Measurements from ENCODE around the gene HOXB4.

HOXB4 gene

DNA sequence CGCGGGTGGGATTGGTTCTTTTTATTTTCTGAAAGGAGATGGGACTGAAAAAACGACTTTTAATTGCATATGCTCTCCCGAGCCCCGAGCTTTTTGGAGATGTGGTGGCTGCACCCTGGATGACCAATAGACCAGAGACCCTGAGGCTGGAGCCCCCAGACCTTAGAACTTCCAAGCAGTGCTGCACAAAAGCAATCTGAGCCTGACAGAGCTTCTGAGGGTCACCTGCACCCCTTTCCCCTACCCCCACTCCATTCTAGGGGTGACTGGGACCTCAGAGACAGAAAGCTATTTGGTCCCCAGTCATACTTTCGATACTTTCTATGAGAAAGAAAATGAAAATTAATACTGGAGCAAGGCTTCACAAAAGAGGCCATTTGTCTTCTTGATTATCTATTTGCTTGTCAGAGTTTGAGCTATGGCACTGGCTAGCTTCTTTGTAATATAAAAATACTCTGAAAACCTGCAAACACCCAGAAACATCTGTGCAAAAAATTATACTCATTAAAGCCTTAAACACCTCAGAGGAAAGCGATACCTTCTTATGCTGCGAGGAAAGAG is 3.6 kb downstream of the HOXB4 start:
- DNase-seq (ENCODE audit: low read depth, low spot score) = no peak

DNA sequence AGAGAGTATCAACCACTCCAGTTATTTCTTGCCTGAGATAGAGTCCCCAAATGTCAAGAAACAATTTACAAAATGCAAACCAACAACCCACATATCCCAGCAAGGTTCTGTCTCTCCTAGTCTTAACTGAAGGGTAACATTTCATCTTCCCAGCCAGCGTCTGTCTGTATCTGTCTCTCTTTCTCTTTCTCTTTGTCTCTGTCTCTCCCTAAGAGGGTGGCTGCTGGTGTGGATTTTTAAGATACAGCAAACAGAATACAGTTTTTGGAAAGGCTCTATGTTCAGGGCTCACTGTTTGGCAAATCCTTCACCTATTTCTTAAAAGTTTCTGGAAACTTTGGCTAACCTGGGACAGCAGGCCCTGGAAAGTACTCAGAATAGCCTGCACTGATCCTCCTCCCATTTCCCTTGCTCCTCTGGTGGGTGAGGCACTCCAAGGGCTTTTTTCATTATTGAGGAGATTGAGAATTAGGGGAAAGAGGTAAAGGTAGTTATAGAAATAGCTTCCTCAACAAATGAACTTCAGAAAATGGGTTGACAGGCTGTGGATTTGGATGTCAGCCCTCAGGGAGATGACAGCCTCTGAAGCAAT is 6.2 kb downstream of the HOXB4 start:
- DNase-seq (ENCODE audit: low read depth, low spot score) = no peak

DNA sequence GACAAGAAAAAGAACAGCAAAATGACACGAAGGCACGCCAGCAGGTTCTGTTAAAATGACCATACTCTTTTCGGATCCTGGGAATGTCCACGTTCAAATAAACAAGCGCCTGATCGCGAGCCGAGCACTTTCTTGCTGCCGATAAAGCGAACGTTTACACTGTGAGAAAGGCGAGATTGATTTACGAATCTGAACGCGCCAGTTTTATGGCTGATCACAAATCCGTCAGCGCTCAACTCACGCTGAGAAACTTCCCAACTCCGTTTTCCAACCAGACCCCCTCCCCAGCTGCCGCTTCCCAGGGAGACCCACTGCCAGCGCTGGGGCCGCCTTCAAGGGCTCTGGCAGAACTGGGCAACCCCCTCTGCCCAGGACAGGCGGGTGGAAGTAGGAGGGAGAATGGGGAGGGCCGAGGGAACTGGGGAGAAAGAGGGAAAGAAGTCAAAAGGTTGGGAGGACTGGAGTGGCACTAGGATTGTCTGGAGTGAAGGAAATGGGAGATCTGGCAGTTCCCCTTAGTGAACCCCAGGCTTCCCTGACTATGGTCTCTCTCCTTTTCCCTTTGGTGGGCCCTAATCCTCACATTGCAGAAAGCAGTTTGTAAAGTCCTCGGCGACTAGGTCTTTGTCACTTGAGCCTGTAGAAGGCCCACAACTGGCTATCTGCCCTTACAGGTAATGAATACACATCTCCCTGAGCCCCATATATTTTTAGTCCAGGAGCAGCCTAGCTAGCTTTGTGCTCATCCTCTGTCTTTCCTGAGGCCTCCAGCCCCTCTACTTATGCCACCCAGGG is 6.9 kb downstream of the HOXB4 start:
- DNase-seq (ENCODE audit: low read depth, low spot score) = no peak

DNA sequence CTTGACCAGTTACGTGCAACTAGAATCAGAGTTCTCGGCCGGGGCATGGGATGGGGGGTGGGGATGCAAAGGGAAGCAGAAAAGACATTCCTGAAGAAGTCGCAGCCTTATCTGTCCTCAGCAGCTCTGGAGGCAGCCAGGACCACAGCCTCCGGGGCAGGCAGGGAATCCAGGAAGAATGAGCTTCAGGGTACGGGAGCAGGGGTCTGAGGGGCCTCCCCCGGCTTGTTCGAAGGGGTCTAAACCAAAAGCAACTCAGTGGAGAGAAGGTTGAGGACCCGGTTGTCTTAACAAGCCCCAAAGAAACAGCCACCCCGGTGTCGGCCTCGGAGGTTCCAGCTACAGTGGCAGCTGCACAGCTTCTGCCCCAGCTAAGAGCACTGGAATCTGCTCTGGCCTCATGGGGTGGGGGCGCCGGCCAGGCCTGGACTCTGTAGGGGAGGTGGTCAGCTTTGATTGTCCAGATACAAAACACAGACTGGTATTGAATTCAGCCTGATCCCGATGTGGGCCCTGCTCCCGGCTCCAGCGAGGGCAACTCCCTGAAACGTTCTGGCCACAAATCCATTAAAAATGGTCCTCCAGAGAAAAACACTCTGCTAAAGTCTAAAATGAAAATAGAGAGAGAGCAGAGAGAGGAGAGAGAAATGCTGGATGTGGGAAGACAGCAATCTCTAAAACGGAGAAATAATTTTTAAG is 7.7 kb downstream of the HOXB4 start:
- no peak for DNase-seq (ENCODE audit: low read depth, low spot score)

DNA sequence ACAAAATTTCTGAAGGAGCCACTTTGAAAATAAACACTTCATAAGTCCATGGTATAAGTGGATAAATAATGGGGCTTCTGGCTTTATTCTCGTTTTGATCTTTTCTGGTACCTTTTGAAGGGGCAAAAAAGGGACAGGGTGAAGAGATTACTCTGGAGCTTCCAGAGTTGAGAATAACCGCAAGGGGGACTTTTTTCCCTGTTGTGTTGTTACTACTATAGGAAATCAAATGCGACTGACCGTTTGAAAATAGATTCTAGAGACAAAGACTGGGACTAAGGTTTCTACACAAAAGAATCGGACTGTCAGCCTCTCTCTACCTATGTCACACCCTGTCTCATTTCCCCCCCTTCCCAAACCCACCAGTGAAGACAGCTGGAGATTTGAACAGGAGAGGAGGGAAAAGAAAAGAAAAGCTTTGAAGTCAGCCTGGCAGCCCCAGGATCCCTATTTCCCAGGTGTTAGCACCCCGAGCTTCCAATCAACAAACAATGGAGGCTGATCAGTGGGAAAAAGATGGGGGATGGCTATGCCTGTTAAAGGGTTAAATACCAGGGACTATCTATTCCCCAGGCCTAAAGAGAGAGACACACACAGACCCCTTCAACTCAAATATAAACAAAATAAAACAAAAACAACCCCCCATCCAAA is 8.4 kb downstream of the HOXB4 start:
- DNase-seq (ENCODE audit: low read depth, low spot score) = no peak

DNA sequence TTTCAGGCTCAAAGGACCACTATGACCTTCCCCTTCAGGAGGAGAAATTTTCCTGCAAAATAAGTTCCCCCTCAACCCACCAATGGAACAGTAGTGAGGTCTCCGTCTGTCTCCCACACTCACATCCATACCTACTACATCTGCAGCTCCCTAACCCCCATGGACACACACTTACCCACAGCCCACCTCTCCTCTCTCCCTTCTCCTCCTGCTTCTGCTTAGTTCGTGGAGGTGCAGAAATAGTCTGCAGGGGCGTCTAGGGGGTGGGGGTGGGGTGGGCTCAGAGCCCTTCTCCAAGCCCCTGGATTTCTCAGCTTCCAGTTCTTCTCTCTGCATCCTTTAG is 8.9 kb downstream of the HOXB4 start:
- no peak for DNase-seq (ENCODE audit: low read depth, low spot score)

DNA sequence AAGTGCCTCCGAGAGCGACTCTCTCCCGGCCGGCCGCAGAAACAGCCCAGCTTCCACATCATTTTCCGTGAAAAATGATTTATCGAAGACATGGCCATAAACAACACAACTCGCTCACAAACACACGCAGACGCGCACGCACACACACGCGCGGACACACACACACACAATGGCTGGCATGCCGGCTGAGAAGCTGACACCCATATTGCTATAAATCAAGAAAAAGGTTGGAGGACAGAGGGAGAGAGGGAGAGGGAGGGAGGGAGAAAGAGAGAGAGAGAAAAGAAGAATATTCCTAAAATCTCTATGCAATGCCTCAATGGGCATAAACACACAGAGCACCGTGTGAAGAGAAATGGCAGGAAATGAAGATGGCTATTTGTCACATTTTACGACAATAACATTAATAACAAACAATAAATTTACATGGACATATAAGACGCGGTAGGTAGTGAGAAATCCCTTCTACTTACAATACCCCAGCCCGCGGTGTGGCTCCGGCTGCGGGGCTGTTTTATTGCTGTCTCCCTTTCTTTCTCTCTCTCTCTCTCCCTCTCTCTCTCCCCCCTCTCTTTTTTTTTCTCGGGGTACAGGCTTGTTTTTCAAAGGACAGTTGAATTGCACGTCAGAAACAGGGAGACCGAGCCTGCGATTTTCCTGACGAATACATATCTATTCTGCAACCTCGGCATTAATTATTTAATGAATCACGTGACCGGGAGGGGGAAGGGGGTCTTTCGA is 9.5 kb downstream of the HOXB4 start:
- DNase-seq (ENCODE audit: low read depth, low spot score) = no peak

DNA sequence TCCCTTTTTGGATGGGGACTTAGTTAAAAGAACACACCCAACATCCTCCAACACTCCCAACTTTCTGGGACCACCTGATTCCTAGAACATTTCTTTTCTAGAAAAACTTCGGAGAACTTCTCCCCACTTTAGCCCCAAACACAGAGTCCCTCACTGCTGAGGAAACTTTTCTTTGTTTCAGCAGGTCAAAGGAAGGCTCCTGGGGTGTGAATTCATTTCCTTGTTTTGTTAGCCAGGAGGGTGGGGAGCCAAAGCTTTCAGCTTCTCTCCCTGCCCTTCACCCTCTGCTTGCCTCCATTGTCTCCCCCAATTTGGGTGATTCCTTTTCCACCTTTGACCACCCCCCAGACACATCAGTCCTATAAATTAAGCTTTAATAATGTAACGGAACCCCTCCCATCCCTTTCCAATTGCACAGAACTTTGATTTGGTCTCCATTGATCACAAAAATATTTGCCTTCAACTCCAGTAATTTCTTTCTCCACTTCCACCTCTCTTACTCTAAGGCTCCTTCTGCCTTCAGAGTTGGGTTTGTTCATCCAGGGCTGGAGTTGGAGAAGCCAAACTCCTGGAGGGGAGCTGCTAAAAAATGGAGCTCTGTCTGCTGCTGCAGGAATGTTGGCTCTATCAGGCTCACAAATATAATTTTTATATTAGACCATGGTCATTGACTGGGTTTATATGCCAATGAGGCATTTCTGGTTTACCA is 10.3 kb downstream of the HOXB4 start:
- DNase-seq (ENCODE audit: low read depth, low spot score) = no peak

DNA sequence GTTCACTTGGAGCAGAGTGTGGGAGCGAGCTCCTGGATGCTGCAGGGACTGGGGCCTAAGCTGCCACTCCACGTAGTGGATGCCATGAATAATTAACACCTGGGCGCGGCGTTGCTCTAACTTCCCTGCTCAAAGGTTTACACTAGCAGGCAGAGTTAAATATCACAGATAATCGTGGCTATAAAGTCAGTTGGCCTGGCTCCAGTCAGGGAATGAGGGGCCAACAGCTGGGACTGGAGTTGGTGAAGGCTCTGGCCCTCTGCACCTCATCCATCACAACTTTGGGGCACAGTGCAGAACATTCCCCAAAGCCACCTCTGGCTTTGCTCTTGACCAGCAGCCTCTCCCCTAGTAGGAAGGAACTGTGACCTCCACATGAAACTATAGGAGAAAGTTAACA is 10.9 kb downstream of the HOXB4 start:
- DNase-seq (ENCODE audit: low read depth, low spot score) = no peak

DNA sequence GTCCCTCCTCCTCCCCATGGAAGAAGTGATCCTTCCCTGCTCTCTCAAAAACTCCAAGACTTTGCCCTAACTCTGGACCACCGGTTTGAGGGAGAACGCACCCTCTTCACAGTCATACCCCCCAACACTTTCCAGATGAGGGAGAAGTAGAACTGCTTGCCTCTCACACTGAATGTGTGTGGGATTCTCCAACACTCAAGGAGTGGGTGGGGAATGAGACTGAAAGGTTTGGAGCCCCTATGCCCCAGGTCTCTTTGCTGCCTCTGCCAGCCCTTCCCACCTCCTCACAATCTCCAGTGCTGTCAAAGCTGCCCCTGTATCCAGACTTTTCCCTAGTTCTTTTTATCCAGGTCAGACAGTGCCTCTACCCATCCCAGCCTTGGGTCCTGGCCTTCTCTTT is 11.4 kb downstream of the HOXB4 start:
- DNase-seq (ENCODE audit: low read depth, low spot score) = no peak

DNA sequence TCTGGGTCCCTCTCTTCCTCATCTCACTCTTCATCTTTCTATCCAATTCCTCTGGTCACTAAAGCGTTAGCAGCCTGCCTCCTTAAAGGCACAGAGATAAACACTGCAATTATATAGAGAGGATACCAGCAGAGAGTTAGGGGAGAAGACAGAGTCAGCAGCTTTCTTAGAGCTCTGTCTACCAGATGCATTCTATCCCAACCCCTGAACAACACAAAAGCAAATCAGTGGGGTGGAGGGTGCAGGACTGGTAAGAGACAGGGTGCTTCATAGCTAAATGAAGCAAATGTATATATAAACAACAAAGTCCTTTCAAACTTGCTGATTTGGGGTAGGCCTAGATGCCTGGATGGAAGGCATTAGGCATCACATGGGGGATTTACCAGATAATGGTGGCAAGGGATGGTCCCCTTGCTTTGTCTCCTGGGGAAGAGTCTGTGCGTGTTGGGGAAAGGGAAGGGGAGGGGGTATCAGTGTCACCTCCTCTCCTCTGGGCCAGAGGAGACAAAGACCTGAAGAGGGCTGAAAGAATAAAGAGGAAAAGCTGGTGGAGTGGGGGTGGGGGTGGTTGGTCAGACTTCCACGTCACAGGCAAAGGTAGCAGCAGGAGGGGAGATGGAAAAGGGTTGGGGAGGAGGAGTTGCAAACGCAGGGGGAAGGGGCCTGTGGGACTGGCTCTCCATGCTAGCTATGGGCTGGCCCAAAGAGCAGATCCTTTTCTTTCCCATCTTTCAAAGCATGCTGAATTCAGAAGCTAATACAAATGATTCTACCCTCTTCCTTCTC is 12.0 kb downstream of the HOXB4 start:
- DNase-seq (ENCODE audit: low read depth, low spot score) = no peak

DNA sequence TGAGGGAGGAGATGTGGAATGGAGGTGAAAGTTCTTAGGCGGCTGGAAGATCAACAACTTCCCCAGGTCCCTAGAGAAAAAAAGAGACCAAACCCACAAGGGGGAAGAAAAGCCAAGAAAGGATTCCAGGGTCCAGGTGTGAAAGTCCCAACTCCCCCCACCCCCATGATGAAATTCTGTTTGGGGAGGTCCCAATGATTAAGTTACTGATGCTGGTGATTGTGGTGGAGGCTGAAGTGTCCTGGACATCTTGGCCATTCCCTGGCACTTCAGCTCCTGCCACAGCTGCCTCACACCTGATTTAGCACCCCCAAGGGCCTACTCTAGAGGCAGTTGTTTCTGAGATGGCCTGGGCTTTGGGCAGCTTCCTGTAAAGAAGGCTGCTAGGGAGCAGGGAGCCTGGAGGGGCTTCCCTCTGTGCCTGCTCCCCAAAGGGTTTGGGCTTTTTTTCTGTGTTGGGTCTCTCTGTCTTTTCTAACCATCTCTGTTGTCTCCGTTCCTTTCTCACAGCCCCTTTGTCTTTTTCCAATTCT is 13.1 kb downstream of the HOXB4 start:
- DNase-seq (ENCODE audit: low read depth, low spot score) = no peak

DNA sequence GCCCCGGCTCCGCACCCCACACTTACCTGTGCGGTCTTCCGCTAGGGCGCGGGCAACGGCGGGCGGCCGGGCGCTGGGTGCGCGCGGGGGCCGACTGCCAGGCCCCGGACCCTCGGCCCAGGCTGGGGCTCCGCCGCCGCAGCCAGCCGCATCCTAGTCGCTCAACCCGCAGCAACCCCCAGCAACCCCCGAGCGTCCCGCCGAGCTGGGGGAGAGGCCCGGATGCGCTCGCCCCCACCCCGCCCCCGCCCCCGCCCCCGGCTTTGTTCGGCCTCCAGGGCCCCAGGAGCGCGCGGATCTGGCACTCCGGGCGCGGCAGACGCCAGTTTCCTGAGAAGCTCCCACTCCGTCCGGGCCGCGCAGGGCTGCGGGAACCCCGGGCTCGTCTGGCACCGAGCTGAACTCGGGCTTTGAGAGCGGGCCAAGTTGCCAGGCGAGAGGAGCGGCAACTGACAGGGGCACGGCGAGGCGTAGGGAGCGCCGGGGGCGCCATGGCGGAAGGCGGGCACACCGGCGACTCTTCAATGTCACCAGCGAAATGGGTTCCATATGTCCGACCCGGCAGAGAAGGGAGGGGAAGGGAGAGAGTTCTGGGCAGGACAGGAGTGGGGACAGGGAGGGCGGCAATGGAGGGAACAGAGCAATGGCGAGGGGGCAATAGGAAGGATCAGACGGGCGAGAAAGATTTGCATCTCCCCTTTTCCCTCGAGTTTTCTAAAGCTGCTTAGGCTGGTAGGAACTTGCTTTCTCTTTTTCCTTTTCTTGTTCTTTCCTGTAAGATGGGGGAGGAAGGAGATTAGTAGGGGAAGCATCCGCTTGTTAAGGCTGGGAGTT is 13.7 kb downstream of the HOXB4 start:
- no peak for DNase-seq (ENCODE audit: low read depth, low spot score)

DNA sequence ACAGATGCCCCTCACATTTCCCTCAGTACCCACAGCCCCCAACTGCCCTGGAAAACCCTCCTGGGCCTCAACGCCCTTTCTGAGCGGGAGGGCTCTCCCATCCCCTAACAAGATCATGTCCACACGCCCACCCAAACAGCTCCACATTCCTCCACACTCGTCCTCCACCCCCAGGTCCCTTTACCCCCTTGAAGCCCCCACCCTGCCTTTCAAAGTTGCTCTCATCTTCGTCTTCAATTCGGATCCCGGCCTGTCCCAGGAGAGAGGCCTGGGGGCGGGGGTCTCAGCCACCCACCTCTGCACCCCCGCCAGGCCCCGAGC is 14.3 kb downstream of the HOXB4 start:
- DNase-seq (ENCODE audit: low read depth, low spot score) = no peak

DNA sequence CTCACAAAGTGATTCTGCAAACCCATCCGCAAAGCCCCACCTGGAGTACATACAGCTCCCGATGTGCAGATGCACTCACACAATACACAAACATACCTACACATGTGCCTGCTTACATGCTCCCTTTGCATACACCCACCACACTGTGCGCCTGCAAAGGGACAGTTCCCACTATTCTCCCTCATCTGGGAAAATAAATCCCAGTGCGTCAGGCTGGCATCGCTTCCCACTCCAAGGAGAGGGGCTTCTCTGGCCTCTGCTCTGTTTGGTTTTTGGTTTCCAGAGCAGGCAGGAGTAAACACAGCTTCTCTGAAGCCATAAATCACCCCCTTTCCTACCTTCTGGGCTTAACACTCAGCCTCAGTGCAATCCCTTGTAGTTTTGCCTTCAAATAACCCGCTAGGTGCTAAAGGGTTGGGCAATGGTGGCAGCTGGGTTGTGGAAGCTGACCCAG is 14.7 kb downstream of the HOXB4 start:
- DNase-seq (ENCODE audit: low read depth, low spot score) = no peak

DNA sequence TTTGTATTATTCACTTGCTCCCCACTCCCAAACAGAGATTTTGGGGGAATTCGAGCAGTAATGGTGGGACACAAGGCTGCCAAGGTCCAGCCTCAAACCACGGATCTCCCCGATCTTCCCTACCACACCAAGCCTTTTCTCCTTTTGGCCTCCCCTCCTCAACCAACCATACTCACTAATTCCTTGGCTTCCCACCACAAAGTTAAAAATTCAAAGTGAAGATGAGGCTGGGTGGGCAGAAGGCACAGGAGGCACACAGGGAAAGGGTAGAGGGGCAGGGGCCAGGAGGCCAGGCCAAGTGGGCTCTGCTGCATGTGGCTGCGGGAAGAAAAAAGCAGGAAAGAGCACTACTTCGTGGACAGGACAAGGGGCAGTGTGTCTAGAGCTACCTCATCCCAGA is 15.2 kb downstream of the HOXB4 start:
- DNase-seq (ENCODE audit: low read depth, low spot score) = no peak

DNA sequence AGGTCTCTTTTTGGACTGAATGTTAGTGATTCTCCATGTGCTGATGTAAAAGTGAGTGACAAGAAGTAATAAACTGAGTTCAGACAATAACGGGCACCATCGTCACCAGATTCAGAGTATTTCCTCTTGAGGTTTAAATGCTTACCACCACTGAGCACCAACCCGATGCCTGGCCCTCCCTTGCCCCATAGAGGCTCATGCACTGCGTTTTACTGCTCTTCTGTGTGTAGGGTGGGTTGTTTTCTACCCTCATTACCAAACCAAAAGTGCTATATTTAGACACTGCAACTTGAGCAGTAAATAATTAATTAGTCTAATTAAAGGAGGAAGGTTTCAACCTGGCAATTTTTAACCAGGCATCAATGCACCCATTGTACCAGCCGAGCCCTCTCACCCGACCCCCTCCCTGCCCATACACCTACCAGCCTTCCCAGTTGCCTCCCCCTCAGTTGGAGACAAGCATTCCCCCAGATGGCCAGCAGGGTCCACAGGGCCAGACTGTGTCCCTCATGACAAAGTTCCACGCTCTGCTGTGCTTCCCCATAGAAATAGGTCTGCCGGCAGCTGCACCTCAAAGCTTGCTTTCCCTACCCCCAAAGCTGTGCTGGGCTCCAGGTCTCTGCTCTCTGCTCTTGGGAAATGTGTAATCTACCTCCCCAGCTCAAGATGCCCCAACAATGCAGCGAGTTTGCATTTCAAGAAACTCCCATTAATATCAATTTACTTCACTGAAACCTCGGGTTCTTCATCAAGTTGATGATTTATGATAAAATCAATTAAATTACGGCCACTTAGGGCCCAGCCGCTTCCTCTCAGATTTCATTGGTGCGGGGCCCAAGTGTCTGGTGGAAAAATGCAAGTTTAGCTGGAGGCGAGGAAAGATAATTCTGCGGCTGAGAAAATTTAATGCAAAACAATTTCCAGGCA is 16.0 kb downstream of the HOXB4 start:
- no peak for DNase-seq (ENCODE audit: low read depth, low spot score)
